ENCODE measurements around the gene TMEM229B.
"Not testable (repeated sequence)": the region's sequence is repeated elsewhere in the genome, so short reads cannot be mapped to it uniquely, and the experiment has no call there.

Gene TMEM229B

GRCh38 chr14:67461341-67461985 lies 27.1 kb downstream of the TMEM229B start:
- Histone ChIP-seq H3K9ac (ENCODE audit: low read depth in 1 of 2, low read length in 2 of 2) (no peak overlapping the region), H3K27ac (ENCODE audit: low read depth in 2 of 2, low read length in 2 of 2) (no peak overlapping the region), H3K4me3 (ENCODE audit: low read length in 2 of 2) (no peak overlapping the region), H3K36me3 (ENCODE audit: control insufficient read depth in 2 of 2, insufficient read depth in 2 of 2, low read length in 2 of 2) (no peaks in the 10 kb centered on the region), H3K4me1 (ENCODE audit: control insufficient read depth in 2 of 2, insufficient read depth in 2 of 2, low read length in 2 of 2) (peaks cover 2 to 5% of the 10 kb centered on the region in 2 donors), H3K27me3 (ENCODE audit: control insufficient read depth in 2 of 2, insufficient read depth in 2 of 2, low read length in 2 of 2) (no peaks in the 10 kb centered on the region), H3K9me3 (ENCODE audit: control insufficient read depth in 2 of 2, low read length in 2 of 2) (no peaks in the 10 kb centered on the region)

GRCh38 chr14:67459336-67459735 lies 29.2 kb downstream of the TMEM229B start:
- Histone ChIP-seq H3K27me3 (ENCODE audit: control insufficient read depth in 2 of 2, insufficient read depth in 2 of 2, low read length in 2 of 2) (no peaks in the 10 kb centered on the region), H3K4me3 (ENCODE audit: low read length in 2 of 2) (no peak overlapping the region), H3K9ac (ENCODE audit: low read depth in 1 of 2, low read length in 2 of 2) (no peak overlapping the region), H3K27ac (ENCODE audit: low read depth in 2 of 2, low read length in 2 of 2) (no peak overlapping the region), H3K36me3 (ENCODE audit: control insufficient read depth in 2 of 2, insufficient read depth in 2 of 2, low read length in 2 of 2) (no peaks in the 10 kb centered on the region), H3K4me1 (ENCODE audit: control insufficient read depth in 2 of 2, insufficient read depth in 2 of 2, low read length in 2 of 2) (peaks cover 2 to 5% of the 10 kb centered on the region in 2 donors), H3K9me3 (ENCODE audit: control insufficient read depth in 2 of 2, low read length in 2 of 2) (no peaks in the 10 kb centered on the region)

GRCh38 chr14:67457782-67458181 lies 30.7 kb downstream of the TMEM229B start:
- Histone ChIP-seq H3K27me3 (ENCODE audit: control insufficient read depth in 2 of 2, insufficient read depth in 2 of 2, low read length in 2 of 2) (no peaks in the 10 kb centered on the region), H3K4me1 (ENCODE audit: control insufficient read depth in 2 of 2, insufficient read depth in 2 of 2, low read length in 2 of 2) (peaks cover 2 to 5% of the 10 kb centered on the region in 2 donors), H3K36me3 (ENCODE audit: control insufficient read depth in 2 of 2, insufficient read depth in 2 of 2, low read length in 2 of 2) (no peaks in the 10 kb centered on the region), H3K9me3 (ENCODE audit: control insufficient read depth in 2 of 2, low read length in 2 of 2) (no peaks in the 10 kb centered on the region), H3K9ac (ENCODE audit: low read depth in 1 of 2, low read length in 2 of 2) (no peak overlapping the region), H3K27ac (ENCODE audit: low read depth in 2 of 2, low read length in 2 of 2) (no peak overlapping the region), H3K4me3 (ENCODE audit: low read length in 2 of 2) (no peak overlapping the region)

GRCh38 chr14:67456732-67457131 lies 31.8 kb downstream of the TMEM229B start:
- no peaks in the 10 kb centered on the region for H3K9me3 ChIP-seq (ENCODE audit: control insufficient read depth in 2 of 2, low read length in 2 of 2)
- no peak overlapping the region for H3K9ac ChIP-seq (ENCODE audit: low read depth in 1 of 2, low read length in 2 of 2)
- H3K27me3 ChIP-seq (ENCODE audit: control insufficient read depth in 2 of 2, insufficient read depth in 2 of 2, low read length in 2 of 2), result no peaks in the 10 kb centered on the region
- H3K4me1 ChIP-seq (ENCODE audit: control insufficient read depth in 2 of 2, insufficient read depth in 2 of 2, low read length in 2 of 2), result peaks cover 2 to 4% of the 10 kb centered on the region in 2 donors
- no peaks in the 10 kb centered on the region for H3K36me3 ChIP-seq (ENCODE audit: control insufficient read depth in 2 of 2, insufficient read depth in 2 of 2, low read length in 2 of 2)
- H3K27ac ChIP-seq (ENCODE audit: low read depth in 2 of 2, low read length in 2 of 2), result no peak overlapping the region
- H3K4me3 ChIP-seq (ENCODE audit: low read length in 2 of 2), result no peak overlapping the region

- no peaks in the 10 kb centered on the region for H3K9me3 ChIP-seq (ENCODE audit: control insufficient read depth in 2 of 2, low read length in 2 of 2)
These were observed 34.8 kb downstream of the TMEM229B start for GRCh38 chr14:67453575-67454300.

GRCh38 chr14:67451667-67452066 lies 36.9 kb downstream of the TMEM229B start:
- H3K4me3 ChIP-seq (ENCODE audit: low read length in 2 of 2); H3K36me3 ChIP-seq (ENCODE audit: control insufficient read depth in 2 of 2, insufficient read depth in 2 of 2, low read length in 2 of 2); H3K4me1 ChIP-seq (ENCODE audit: control insufficient read depth in 2 of 2, insufficient read depth in 2 of 2, low read length in 2 of 2); H3K9ac ChIP-seq (ENCODE audit: low read depth in 1 of 2, low read length in 2 of 2); H3K27me3 ChIP-seq (ENCODE audit: control insufficient read depth in 2 of 2, insufficient read depth in 2 of 2, low read length in 2 of 2); H3K27ac ChIP-seq (ENCODE audit: low read depth in 2 of 2, low read length in 2 of 2); H3K9me3 ChIP-seq (ENCODE audit: control insufficient read depth in 2 of 2, low read length in 2 of 2): not testable (repeated sequence)

More at GRCh38 chr14:67453575-67454300, 34.8 kb downstream of the TMEM229B start:
- H3K27me3 ChIP-seq (ENCODE audit: control insufficient read depth in 2 of 2, insufficient read depth in 2 of 2, low read length in 2 of 2), result no peaks in the 10 kb centered on the region
- no peak overlapping the region for H3K9ac ChIP-seq (ENCODE audit: low read depth in 1 of 2, low read length in 2 of 2)
- H3K4me3 ChIP-seq (ENCODE audit: low read length in 2 of 2), result no peak overlapping the region
- H3K4me1 ChIP-seq (ENCODE audit: control insufficient read depth in 2 of 2, insufficient read depth in 2 of 2, low read length in 2 of 2), result no peaks in the 10 kb centered on the region
- H3K36me3 ChIP-seq (ENCODE audit: control insufficient read depth in 2 of 2, insufficient read depth in 2 of 2, low read length in 2 of 2), result no peaks in the 10 kb centered on the region
- H3K27ac ChIP-seq (ENCODE audit: low read depth in 2 of 2, low read length in 2 of 2), result no peak overlapping the region

- Histone ChIP-seq H3K36me3 (ENCODE audit: control insufficient read depth in 2 of 2, insufficient read depth in 2 of 2, low read length in 2 of 2) (no peaks in the 10 kb centered on the region), H3K9me3 (ENCODE audit: control insufficient read depth in 2 of 2, low read length in 2 of 2) (no peaks in the 10 kb centered on the region), H3K9ac (ENCODE audit: low read depth in 1 of 2, low read length in 2 of 2) (no peak overlapping the region), H3K27me3 (ENCODE audit: control insufficient read depth in 2 of 2, insufficient read depth in 2 of 2, low read length in 2 of 2) (no peaks in the 10 kb centered on the region), H3K4me1 (ENCODE audit: control insufficient read depth in 2 of 2, insufficient read depth in 2 of 2, low read length in 2 of 2) (peaks cover 4 to 7% of the 10 kb centered on the region in 2 donors), H3K27ac (ENCODE audit: low read depth in 2 of 2, low read length in 2 of 2) (no peak overlapping the region), H3K4me3 (ENCODE audit: low read length in 2 of 2) (no peak overlapping the region)
These were observed 39.4 kb downstream of the TMEM229B start for GRCh38 chr14:67449096-67449495.

- H3K9me3 ChIP-seq (ENCODE audit: control insufficient read depth in 2 of 2, low read length in 2 of 2), result no peaks in the 10 kb centered on the region
- no peaks in the 10 kb centered on the region for H3K27me3 ChIP-seq (ENCODE audit: control insufficient read depth in 2 of 2, insufficient read depth in 2 of 2, low read length in 2 of 2)
- H3K27ac ChIP-seq (ENCODE audit: low read depth in 2 of 2, low read length in 2 of 2), result no peak overlapping the region
- H3K9ac ChIP-seq (ENCODE audit: low read depth in 1 of 2, low read length in 2 of 2), result no peak overlapping the region
- no peak overlapping the region for H3K4me3 ChIP-seq (ENCODE audit: low read length in 2 of 2)
- no peaks in the 10 kb centered on the region for H3K36me3 ChIP-seq (ENCODE audit: control insufficient read depth in 2 of 2, insufficient read depth in 2 of 2, low read length in 2 of 2)
- H3K4me1 ChIP-seq (ENCODE audit: control insufficient read depth in 2 of 2, insufficient read depth in 2 of 2, low read length in 2 of 2), result peaks cover 9 to 11% of the 10 kb centered on the region in 2 donors
These were observed 41.5 kb downstream of the TMEM229B start for GRCh38 chr14:67447033-67447381.

- Histone ChIP-seq H3K27ac (ENCODE audit: low read depth in 2 of 2, low read length in 2 of 2) (no peak overlapping the region), H3K36me3 (ENCODE audit: control insufficient read depth in 2 of 2, insufficient read depth in 2 of 2, low read length in 2 of 2) (no peaks in the 10 kb centered on the region), H3K27me3 (ENCODE audit: control insufficient read depth in 2 of 2, insufficient read depth in 2 of 2, low read length in 2 of 2) (no peaks in the 10 kb centered on the region), H3K9me3 (ENCODE audit: control insufficient read depth in 2 of 2, low read length in 2 of 2) (no peaks in the 10 kb centered on the region), H3K9ac (ENCODE audit: low read depth in 1 of 2, low read length in 2 of 2) (no peak overlapping the region), H3K4me3 (ENCODE audit: low read length in 2 of 2) (no peak overlapping the region), H3K4me1 (ENCODE audit: control insufficient read depth in 2 of 2, insufficient read depth in 2 of 2, low read length in 2 of 2) (peaks cover 9 to 11% of the 10 kb centered on the region in 2 donors)
These were observed 42.0 kb downstream of the TMEM229B start for GRCh38 chr14:67446371-67447032.

GRCh38 chr14:67444395-67444794 lies 44.1 kb downstream of the TMEM229B start:
- H3K36me3 ChIP-seq (ENCODE audit: control insufficient read depth in 2 of 2, insufficient read depth in 2 of 2, low read length in 2 of 2), result no peaks in the 10 kb centered on the region
- H3K4me1 ChIP-seq (ENCODE audit: control insufficient read depth in 2 of 2, insufficient read depth in 2 of 2, low read length in 2 of 2), result peaks cover 14 to 26% of the 10 kb centered on the region in 2 donors
- no peak overlapping the region for H3K4me3 ChIP-seq (ENCODE audit: low read length in 2 of 2)
- H3K27me3 ChIP-seq (ENCODE audit: control insufficient read depth in 2 of 2, insufficient read depth in 2 of 2, low read length in 2 of 2), result no peaks in the 10 kb centered on the region
- no peak overlapping the region for H3K9ac ChIP-seq (ENCODE audit: low read depth in 1 of 2, low read length in 2 of 2)
- no peak overlapping the region for H3K27ac ChIP-seq (ENCODE audit: low read depth in 2 of 2, low read length in 2 of 2)
- H3K9me3 ChIP-seq (ENCODE audit: control insufficient read depth in 2 of 2, low read length in 2 of 2), result no peaks in the 10 kb centered on the region

Data from mucosa of rectum (tissue), 2 donors.